Memory B cell (primary cell): ENCODE data around the gene CES4A.
"Not testable (repeated sequence)": the region's sequence is repeated elsewhere in the genome, so short reads cannot be mapped to it uniquely, and the experiment has no call there.

Experiments used
- ATAC-seq: fragments of 150-1000 bp; cut with Tn5 transposase; 2 replicates; pipeline ENCODE4 v1.10.0; 2021; ENCODE audit warnings: low read depth, mild to moderate bottlenecking, moderate library complexity
- DNase-seq, 2 donors: peaks; one replicate each; pipeline ENCODE4 v3.0.0; 2022; ENCODE audit warnings: low spot score in 2 of 2
- H3K27ac Mint-ChIP-seq: one replicate; pipeline ENCODE4 v1.8.0; 2022; ENCODE audit warnings: mild to moderate bottlenecking, moderate library complexity, mixed read lengths
- H3K27me3 Mint-ChIP-seq: one replicate; pipeline ENCODE4 v1.8.0; 2022; ENCODE audit warnings: mixed read lengths
- H3K36me3 Mint-ChIP-seq: one replicate; pipeline ENCODE4 v1.8.0; 2022; ENCODE audit warnings: mild to moderate bottlenecking, mixed read lengths
- H3K4me1 Mint-ChIP-seq: one replicate; pipeline ENCODE4 v1.8.0; 2022; ENCODE audit warnings: mixed read lengths
- H3K4me3 Mint-ChIP-seq: one replicate; pipeline ENCODE4 v1.8.0; 2022; ENCODE audit warnings: mild to moderate bottlenecking, moderate library complexity, mixed read lengths
- H3K9me3 Mint-ChIP-seq: one replicate; pipeline ENCODE4 v1.8.0; 2022; ENCODE audit warnings: mixed read lengths

CES4A gene

DNA sequence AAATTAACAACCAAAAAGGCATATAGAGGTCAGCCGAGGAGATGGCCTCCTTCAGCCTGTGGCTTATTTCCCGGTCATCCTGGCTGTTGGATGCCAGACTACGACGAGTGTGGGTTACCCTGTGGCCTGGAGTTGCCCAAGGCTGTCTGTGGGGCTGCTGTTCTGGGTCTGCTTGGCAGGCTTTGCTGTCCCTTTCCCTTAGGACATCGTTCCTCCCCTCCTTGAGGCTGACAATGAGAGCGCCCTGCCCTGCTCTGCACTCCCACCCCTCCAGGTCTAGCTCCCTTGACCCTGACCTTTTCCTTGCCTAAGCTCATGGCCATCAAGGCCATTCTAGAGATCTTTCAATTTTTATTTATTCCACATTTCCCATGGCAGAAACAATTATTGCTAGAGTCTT lies 38.7 kb downstream of the CES4A start:
- Mint-ChIP-seq H3K4me3 (no peak overlapping the region), H3K9me3 (no peaks in the 10 kb centered on the region), H3K4me1 (peaks cover 3% of the 10 kb centered on the region), H3K36me3 (no peaks in the 10 kb centered on the region), H3K27me3 (no peaks in the 10 kb centered on the region), H3K27ac (no peak overlapping the region)
- no peak for ATAC-seq
- DNase-seq: no peak

DNA sequence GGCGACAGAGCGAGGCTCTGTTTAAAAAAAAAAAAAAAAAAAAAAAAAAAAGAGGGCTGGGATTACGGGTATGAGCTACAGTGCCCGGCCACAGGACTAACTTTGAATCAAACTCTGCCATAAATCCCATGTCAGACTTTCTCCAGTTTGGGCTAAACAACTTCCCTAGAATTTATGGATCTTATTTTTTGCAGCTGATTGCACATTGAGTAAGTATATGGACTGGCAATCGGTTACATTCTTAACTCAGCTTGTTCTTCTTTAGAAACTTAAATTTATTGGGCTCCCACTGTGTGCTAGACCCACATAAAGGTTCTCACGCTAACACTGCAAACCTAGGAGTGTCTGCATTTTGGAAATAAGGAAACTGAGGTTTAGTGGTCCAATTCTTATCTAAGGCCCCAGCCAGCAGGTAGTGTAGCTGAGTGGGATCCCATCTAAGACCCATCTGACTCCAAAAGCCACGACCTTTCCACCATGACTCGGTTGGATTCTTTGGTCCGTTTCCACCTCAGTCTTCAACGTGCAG lies 39.8 kb downstream of the CES4A start:
- no peaks in the 10 kb centered on the region for H3K27me3 Mint-ChIP-seq
- DNase-seq (no peak), ATAC-seq (no peak)
- H3K36me3 Mint-ChIP-seq: no peaks in the 10 kb centered on the region
- peaks cover 4% of the 10 kb centered on the region for H3K4me1 Mint-ChIP-seq
- peak overlapping the region; percentile 80 for H3K4me3 Mint-ChIP-seq
- peak overlapping the region; percentile 89 for H3K27ac Mint-ChIP-seq
- no peaks in the 10 kb centered on the region for H3K9me3 Mint-ChIP-seq

DNA sequence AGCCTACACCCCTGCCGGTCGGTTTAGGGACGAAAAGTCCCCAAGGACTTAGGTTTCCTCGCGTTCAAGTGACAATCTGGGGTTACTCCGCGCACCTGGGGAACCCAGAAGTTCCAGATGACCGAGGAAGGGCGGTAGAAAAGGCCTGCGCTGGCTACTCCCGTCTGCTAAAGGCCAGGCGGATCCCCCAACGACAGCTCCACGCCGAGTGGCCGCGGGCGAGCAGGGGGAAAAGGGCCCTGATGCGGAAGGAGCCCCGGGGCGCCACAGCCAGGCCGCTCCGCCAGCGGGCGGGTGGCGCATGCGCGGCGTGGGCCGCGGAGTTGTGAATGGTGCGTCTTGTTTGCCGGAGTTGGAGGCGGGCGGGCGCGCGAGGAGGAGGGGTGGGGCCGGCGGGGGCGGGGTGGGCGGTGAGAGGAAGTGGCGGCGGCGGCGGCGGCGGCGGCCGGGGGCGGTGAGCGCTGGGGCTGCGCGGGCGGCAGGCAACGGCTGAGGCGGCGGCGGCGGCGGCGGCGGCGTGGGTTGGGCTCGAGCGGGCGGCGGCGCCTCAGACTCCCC lies 40.4 kb downstream of the CES4A start, which contains the start of gene CBFB:
TSS of gene CBFB (plus strand) at position 454 of the 558 bp plus-strand sequence. CDS start 259 bp downstream, outside the sequence.
- peak; percentile 89 to 93 for DNase-seq
- peaks cover 4% of the 10 kb centered on the region for H3K4me1 Mint-ChIP-seq
- peak within 1 kb of the TSS; percentile 88 for H3K4me3 Mint-ChIP-seq

DNA sequence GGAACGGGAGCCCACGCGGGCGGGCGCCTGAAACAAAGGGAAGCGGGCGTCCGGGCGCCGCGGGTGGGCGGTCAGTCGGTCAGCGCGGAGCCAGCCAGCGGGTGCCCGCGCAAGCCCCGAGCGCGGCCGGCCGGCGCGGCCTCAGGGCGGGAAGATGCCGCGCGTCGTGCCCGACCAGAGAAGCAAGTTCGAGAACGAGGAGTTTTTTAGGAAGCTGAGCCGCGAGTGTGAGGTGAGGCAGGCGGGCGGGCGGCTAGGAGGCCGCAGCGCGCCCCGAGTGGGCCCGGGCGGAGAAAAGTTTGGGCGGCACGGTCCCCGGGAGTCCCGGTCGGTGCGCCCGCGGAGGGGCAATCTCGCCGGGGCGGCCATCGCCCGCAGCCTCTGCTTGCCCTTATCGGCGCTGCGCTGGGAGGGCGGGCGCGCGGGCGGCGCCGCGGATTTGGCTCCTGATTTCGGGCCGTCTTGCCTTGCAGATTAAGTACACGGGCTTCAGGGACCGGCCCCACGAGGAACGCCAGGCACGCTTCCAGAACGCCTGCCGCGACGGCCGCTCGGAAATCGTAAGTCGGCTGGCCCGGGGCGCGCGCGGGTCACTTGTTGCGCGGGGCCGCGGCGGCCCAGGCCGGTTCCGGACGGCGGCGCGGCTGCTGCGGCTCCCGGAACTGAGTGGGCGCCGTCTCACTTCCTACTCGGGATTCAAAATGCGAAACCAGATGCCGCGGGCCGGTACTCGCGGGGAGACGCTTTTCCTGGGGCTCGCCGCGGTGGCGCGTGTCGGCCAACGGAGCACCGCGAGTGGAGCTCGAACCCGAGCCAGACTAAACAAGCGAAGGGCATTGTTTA lies 41.1 kb downstream of the CES4A start:
- peak; percentile 39 for ATAC-seq
- DNase-seq: peak; percentile 52 to 67
- Mint-ChIP-seq H3K4me3 (peak overlapping the region; percentile 88), H3K27me3 (no peaks in the 10 kb centered on the region), H3K36me3 (peaks cover under 1% of the 10 kb centered on the region), H3K27ac (peak overlapping the region; percentile 89), H3K9me3 (no peaks in the 10 kb centered on the region), H3K4me1 (peaks cover 7% of the 10 kb centered on the region)

More for the DNA sequence above, 40.4 kb downstream of the CES4A start, which contains the start of gene CBFB:
- H3K36me3 Mint-ChIP-seq: no peaks in the 10 kb centered on the region
- ATAC-seq: peak; percentile 81
- H3K27me3 Mint-ChIP-seq: no peaks in the 10 kb centered on the region
- H3K27ac Mint-ChIP-seq: peak within 1 kb of the TSS; percentile 89
- H3K9me3 Mint-ChIP-seq: no peaks in the 10 kb centered on the region

DNA sequence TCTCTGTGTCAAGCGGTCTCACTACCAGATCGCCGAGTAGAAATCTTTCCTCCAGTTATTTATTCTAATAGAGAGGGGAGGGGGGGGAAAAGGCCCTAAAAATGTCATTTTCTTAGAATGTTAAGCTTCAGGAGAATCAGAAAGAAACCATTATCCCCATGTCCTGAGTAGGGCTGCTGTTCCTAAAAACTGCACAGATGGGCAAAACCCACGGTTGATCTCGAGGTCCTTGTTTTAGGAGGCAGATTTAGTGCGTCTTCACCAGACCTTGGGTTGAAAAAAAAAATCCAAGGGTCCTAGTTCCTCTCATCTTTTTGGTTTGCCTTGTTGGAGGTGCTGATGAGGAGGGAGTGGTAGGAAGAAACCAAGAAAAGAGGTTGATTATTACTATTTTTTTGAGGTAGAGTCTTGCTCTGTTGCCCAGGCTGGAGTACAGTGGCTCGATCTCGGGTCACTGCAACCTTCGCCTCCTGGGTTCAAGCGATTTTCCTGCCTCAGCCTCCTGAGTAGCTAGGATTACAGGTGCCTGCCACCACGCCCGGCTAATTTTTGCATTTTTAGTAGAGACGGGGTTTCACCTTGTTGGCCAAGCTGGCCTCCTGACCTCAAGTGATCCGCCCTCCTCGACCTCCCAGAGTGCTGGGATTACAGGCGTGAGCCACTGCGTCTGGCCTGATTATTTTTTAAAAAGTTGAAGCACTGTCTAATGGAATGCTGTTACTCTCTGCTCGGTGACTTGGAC lies 42.0 kb downstream of the CES4A start:
- DNase-seq: no peak
- H3K36me3 Mint-ChIP-seq: peaks cover 2% of the 10 kb centered on the region
- H3K4me1 Mint-ChIP-seq: peaks cover 12% of the 10 kb centered on the region
- H3K27me3 Mint-ChIP-seq: no peaks in the 10 kb centered on the region
- peak overlapping the region; percentile 72 for H3K27ac Mint-ChIP-seq
- no peak for ATAC-seq
- peak overlapping the region; percentile 88 for H3K4me3 Mint-ChIP-seq
- no peaks in the 10 kb centered on the region for H3K9me3 Mint-ChIP-seq

GRCh38 chr16:67034487-67034886 lies 46.1 kb downstream of the CES4A start:
- DNase-seq (no peak), ATAC-seq (no peak)
- Mint-ChIP-seq H3K36me3 (peaks cover 4% of the 10 kb centered on the region), H3K4me3 (peak overlapping the region; percentile 3), H3K4me1 (peaks cover 18% of the 10 kb centered on the region), H3K9me3 (no peaks in the 10 kb centered on the region), H3K27ac (no peak overlapping the region), H3K27me3 (no peaks in the 10 kb centered on the region)

- peak overlapping the region; percentile 28 for H3K27ac Mint-ChIP-seq
- no peak overlapping the region for H3K4me3 Mint-ChIP-seq
- no peaks in the 10 kb centered on the region for H3K27me3 Mint-ChIP-seq
- DNase-seq (no peak), ATAC-seq (peak; percentile 68)
- peaks cover 4% of the 10 kb centered on the region for H3K36me3 Mint-ChIP-seq
- no peaks in the 10 kb centered on the region for H3K9me3 Mint-ChIP-seq
- H3K4me1 Mint-ChIP-seq: peaks cover 18% of the 10 kb centered on the region
Observed at GRCh38 chr16:67035364-67035763, 47.0 kb downstream of the CES4A start.

GRCh38 chr16:67036323-67036741 lies 47.9 kb downstream of the CES4A start:
- H3K36me3 Mint-ChIP-seq: peaks cover 5% of the 10 kb centered on the region
- H3K4me3 Mint-ChIP-seq: no peak overlapping the region
- ATAC-seq (no peak), DNase-seq (no peak)
- peaks cover 21% of the 10 kb centered on the region for H3K4me1 Mint-ChIP-seq
- no peaks in the 10 kb centered on the region for H3K27me3 Mint-ChIP-seq
- no peak overlapping the region for H3K27ac Mint-ChIP-seq
- no peaks in the 10 kb centered on the region for H3K9me3 Mint-ChIP-seq

- ATAC-seq (no peak), DNase-seq (no peak)
- peak overlapping the region; percentile 8 for H3K27ac Mint-ChIP-seq
- H3K9me3 Mint-ChIP-seq: no peaks in the 10 kb centered on the region
- peaks cover 15% of the 10 kb centered on the region for H3K4me1 Mint-ChIP-seq
- H3K4me3 Mint-ChIP-seq: no peak overlapping the region
- H3K36me3 Mint-ChIP-seq: peaks cover 5% of the 10 kb centered on the region
- no peaks in the 10 kb centered on the region for H3K27me3 Mint-ChIP-seq
Observed at GRCh38 chr16:67039260-67040020, 51.1 kb downstream of the CES4A start.

- peak overlapping the region; percentile 8 for H3K27ac Mint-ChIP-seq
- H3K4me1 Mint-ChIP-seq: peaks cover 10% of the 10 kb centered on the region
- DNase-seq (no peak), ATAC-seq (no peak)
- no peak overlapping the region for H3K4me3 Mint-ChIP-seq
- no peaks in the 10 kb centered on the region for H3K9me3 Mint-ChIP-seq
- no peaks in the 10 kb centered on the region for H3K27me3 Mint-ChIP-seq
- H3K36me3 Mint-ChIP-seq: peaks cover 3% of the 10 kb centered on the region
Observed at GRCh38 chr16:67040166-67040565, 51.8 kb downstream of the CES4A start.

DNA sequence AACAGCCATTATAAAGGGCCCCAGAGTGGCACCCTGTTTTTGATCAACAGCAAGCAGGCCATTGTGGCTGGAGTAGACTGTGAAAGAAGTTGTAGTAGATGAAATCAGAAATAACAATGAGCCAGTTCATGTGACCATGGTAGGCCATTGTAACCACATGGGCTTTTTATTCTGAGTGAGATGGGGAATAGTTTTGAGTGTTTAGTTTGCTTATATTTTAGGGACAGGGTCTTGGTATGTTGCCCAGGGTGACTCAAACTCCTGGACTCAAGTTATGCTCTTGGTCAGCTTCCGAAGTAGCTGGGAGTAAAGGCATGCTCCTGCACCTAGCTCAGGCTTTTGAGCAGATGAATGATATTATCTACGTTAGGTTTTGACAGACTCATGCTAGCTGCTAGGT lies 52.5 kb downstream of the CES4A start:
- H3K27me3 Mint-ChIP-seq: no peaks in the 10 kb centered on the region
- H3K4me1 Mint-ChIP-seq: peaks cover 7% of the 10 kb centered on the region
- no peak for ATAC-seq
- no peaks in the 10 kb centered on the region for H3K9me3 Mint-ChIP-seq
- H3K27ac Mint-ChIP-seq: no peak overlapping the region
- H3K4me3 Mint-ChIP-seq: no peak overlapping the region
- DNase-seq: no peak
- H3K36me3 Mint-ChIP-seq: peaks cover 3% of the 10 kb centered on the region

- not testable (repeated sequence) for H3K27ac Mint-ChIP-seq, H3K4me1 Mint-ChIP-seq, DNase-seq, H3K27me3 Mint-ChIP-seq, H3K9me3 Mint-ChIP-seq, ATAC-seq, H3K4me3 Mint-ChIP-seq, H3K36me3 Mint-ChIP-seq
Observed at GRCh38 chr16:67041520-67041919, 53.1 kb downstream of the CES4A start.

DNA sequence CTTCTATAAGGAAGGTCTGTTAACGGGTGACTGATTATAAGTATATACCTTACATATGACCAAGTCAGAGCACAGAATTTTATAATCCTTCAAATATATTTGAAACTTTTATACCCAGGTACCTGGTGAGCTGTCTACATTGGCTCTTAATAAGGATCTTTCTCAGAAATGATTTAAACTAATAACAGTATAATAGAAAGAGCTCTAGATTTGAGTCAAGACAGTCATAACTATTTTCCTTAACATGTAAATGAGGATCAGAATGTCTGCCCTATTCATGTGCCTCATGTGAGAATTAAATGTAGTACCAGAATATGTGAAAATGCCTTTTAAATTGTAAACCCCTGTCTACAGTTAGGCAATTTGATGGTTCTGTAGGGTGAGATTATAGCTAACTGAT lies 55.0 kb downstream of the CES4A start:
- H3K27ac Mint-ChIP-seq: no peak overlapping the region
- H3K36me3 Mint-ChIP-seq: peaks cover 2% of the 10 kb centered on the region
- no peaks in the 10 kb centered on the region for H3K27me3 Mint-ChIP-seq
- no peak for DNase-seq
- H3K9me3 Mint-ChIP-seq: no peaks in the 10 kb centered on the region
- ATAC-seq: no peak
- H3K4me3 Mint-ChIP-seq: no peak overlapping the region
- peaks cover 5% of the 10 kb centered on the region for H3K4me1 Mint-ChIP-seq
